K562 (cell line): ENCODE results near the gene SPRR2D. TPM values are rescaled to one million over a fixed set of nuclear protein-coding genes. Genes with fewer than 3 reads are reported as not detected.

Experiments used
- ATAC-seq: fragments of 200-7000 bp; cut with Tn5 transposase; 3 replicates; pipeline ENCODE4 v1.9.1; 2020; ENCODE audit warnings: moderate library complexity
- BruUV-seq: library from RNA; stranded (reverse); fragments of 400-500 nt; replicated peaks from 2 replicates; lab custom pipeline; 2021; lab: Mats Ljungman, UMichigan
- CTCF ChIA-PET: fragments of 300-600 bp; formaldehyde crosslinking; extraction: SDS; loops from one replicate; lab custom pipeline; 2021; ENCODE audit warnings: low intra/inter-chr PET ratio; lab: Yijun Ruan, JAX
- POLR2A ChIA-PET: fragments of 300-600, 350-650 bp; sonication (Branson Sonifier 250); formaldehyde crosslinking; extraction: SDS; loops from one replicate; lab custom pipeline; 2021; ENCODE audit warnings: antibody characterized with exemption, inconsistent platforms; lab: Yijun Ruan, JAX
- DNase-seq, 4 experiments: peaks; one replicate each; pipeline versions ENCODE4 v3.0.0 to v3.0.0-alpha.2; 2011 to 2018; ENCODE audit warnings: low spot score in 3 of 4, mixed read lengths in 3 of 4; ENCODE audit errors: extremely low read depth in 1 of 4
- FAIRE-seq: peaks from 2 replicates; lab custom pipeline; 2011; peaks lifted over from hg19 to GRCh38; lab: Jason Lieb, UNC
- H2AFZ ChIP-seq: 2 replicates; pipeline ENCODE4 v1.6.0; 2011; ENCODE audit warnings: low read depth, low read length, control low read depth, inconsistent platforms
- H3K27ac ChIP-seq: fragments of 200-600 bp; 3 replicates; pipeline ENCODE4 v1.8.0; 2011; ENCODE audit warnings: low read depth, mild to moderate bottlenecking, control low read depth, inconsistent platforms, low read length, moderate library complexity, mixed read lengths; ENCODE audit errors: extremely low read depth
- H3K27me3 ChIP-seq, 2 experiments: fragments of 300-600 bp in 1 of 2; 2 replicates in 1 of 2; 3 replicates in 1 of 2; pipeline versions ENCODE4 v1.6.0 to v1.8.0; 2011; ENCODE audit warnings: inconsistent platforms in 2 of 2, low read length in 2 of 2, mild to moderate bottlenecking in 1 of 2, mixed read lengths in 1 of 2, moderate library complexity in 1 of 2; ENCODE audit not compliant: control insufficient read depth in 2 of 2, insufficient read depth in 2 of 2
- H3K36me3 ChIP-seq: fragments of 300-600 bp; 3 replicates; pipeline ENCODE4 v1.8.0; 2011; ENCODE audit warnings: mild to moderate bottlenecking, low read length, inconsistent platforms; ENCODE audit not compliant: control insufficient read depth, insufficient read depth
- H3K4me1 ChIP-seq, 2 experiments: fragments of 200-600 bp in 1 of 2; replicated peaks in 1 of 2; 2 replicates in 1 of 2; 3 replicates in 1 of 2; pipeline versions ENCODE4 v1.5.1 to v1.8.0; 2011; ENCODE audit warnings: inconsistent platforms in 2 of 2, low read length in 2 of 2, mild to moderate bottlenecking in 1 of 2, mixed read lengths in 1 of 2, moderate library complexity in 1 of 2; ENCODE audit not compliant: control insufficient read depth in 2 of 2, insufficient read depth in 2 of 2
- H3K4me2 ChIP-seq: 2 replicates; pipeline ENCODE4 v1.6.1; 2011; ENCODE audit warnings: low read length, control low read depth, inconsistent platforms, mixed read lengths; ENCODE audit not compliant: insufficient read depth
- H3K4me3 ChIP-seq: fragments of 200-600 bp; sonication (generic), shearing (Covaris generic); 2 replicates; pipeline ENCODE4 v1.5.1; 2016; ENCODE audit warnings: control low read depth, inconsistent platforms
- H3K79me2 ChIP-seq: fragments of 200-600 bp; 3 replicates; pipeline ENCODE4 v1.8.0; 2011; ENCODE audit warnings: low read length, inconsistent platforms; ENCODE audit not compliant: control insufficient read depth, insufficient read depth
- H3K9ac ChIP-seq, 2 experiments: 2 replicates each; pipeline versions ENCODE4 v1.6.0 to v1.6.1; 2011; ENCODE audit warnings: low read depth in 2 of 2, low read length in 2 of 2, control low read depth in 1 of 2, inconsistent platforms in 1 of 2, mild to moderate bottlenecking in 1 of 2, mixed read lengths in 1 of 2; ENCODE audit not compliant: insufficient read depth in 1 of 2
- H3K9me1 ChIP-seq: one replicate; pipeline ENCODE4 v1.6.0; 2011; ENCODE audit warnings: inconsistent platforms, mild to moderate bottlenecking, low read length, moderate library complexity; ENCODE audit not compliant: control insufficient read depth, insufficient read depth
- H3K9me3 ChIP-seq: replicated peaks from 2 replicates; pipeline ENCODE4 v1.5.1; 2011; ENCODE audit warnings: low read depth, low read length, inconsistent platforms; ENCODE audit not compliant: control insufficient read depth, insufficient read depth
- H4K20me1 ChIP-seq: replicated peaks from 2 replicates; pipeline ENCODE4 v1.6.1; 2011; ENCODE audit warnings: low read length, inconsistent platforms, mixed read lengths; ENCODE audit not compliant: control insufficient read depth, insufficient read depth
- SIN3A ChIP-seq, 2 experiments: fragments of 150-350 bp in 1 of 2; IDR thresholded peaks; 2 replicates each; pipeline ENCODE4 v1.6.1; 2011 to 2016; ENCODE audit warnings: borderline replicate concordance in 2 of 2, low read depth in 2 of 2, low read length in 2 of 2, mild to moderate bottlenecking in 2 of 2, moderate library complexity in 2 of 2; ENCODE audit not compliant: control insufficient read depth in 1 of 2
- ZBTB2 ChIP-seq: fragments of 450-650 bp; IDR thresholded peaks from 2 replicates; pipeline ENCODE4 v1.6.1; 2016; ENCODE audit warnings: antibody characterized with exemption
- ZNF282 ChIP-seq: sonication (generic); formaldehyde crosslinking; IDR thresholded peaks from 2 replicates; pipeline ENCODE4 v1.8.1; 2023; ENCODE audit warnings: missing genetic modification reagents
- WGBS: fragments of 100-300 bp; shearing (Covaris generic); methylation state at CpG from one replicate; pipeline ENCODE4 v1.1.6; 2016; ENCODE audit warnings: low coverage, mixed read lengths; ENCODE audit not compliant: insufficient coverage; ENCODE audit errors: missing lambda C conversion rate; 5-methylcytosine and 5-hydroxymethylcytosine counted together
- in situ Hi-C: fragments of 300-500 bp; cut with MboI; formaldehyde crosslinking; loops from 4 replicates; pipeline ENCODE4 v1.15.0; 2018; ENCODE audit warnings: inconsistent platforms, mixed read lengths
- intact Hi-C: fragments of 100-400 bp; cut with micrococcal nuclease; formaldehyde crosslinking; loops from 2 replicates; pipeline ENCODE4 v1.14.2; 2022
- polyA plus RNA-seq, 8 experiments: library from polyadenylated mRNA; depleted of rRNA in 4 of 8; stranded (reverse) in 5 of 8; unstranded in 3 of 8; fragments of >200 nt; fragmentation: Nextera tagmentation in 2 of 8; fragmentation: Illumina TruSeq in 1 of 8; extraction: Ambion mirVana in 2 of 8; extraction: Trizol in 1 of 8; gene quantifications; 2 replicates each; pipeline versions ENCODE4 v1.2.1 to v1.2.3, GENCODE V29; 2011 to 2014; ENCODE audit warnings: inconsistent platforms in 1 of 8, missing spikeins in 1 of 8
- total RNA-seq, 7 experiments: library from RNA; depleted of rRNA in 6 of 7; stranded (reverse); fragments of >200 nt in 6 of 7; fragmentation: Illumina TruSeq in 2 of 7; extraction: Trizol in 2 of 7; gene quantifications; 2 replicates each; pipeline versions ENCODE4 v1.2.1 to v1.2.3, GENCODE V29; 2011 to 2021; ENCODE audit warnings: low replicate concordance in 1 of 7

SPRR2D gene
- total and polyA plus RNA-seq, 9 of the 15 experiments (the other 6 are each of a cell fraction or from before 2014, with no cell fraction given) = 0.91 to 5.1 (median 3.2) TPM; not detected in 1

- TF ChIP-seq ZNF282 (no peak), SIN3A (IDR thresholded peaks at IDR 0.05; ENCODE audit: borderline replicate concordance in 2 of 2, control insufficient read depth in 1 of 2, low read depth in 2 of 2, low read length in 2 of 2) (no peak), ZBTB2 (no peak)
- Histone ChIP-seq H3K79me2 (no peaks in the 10 kb centered on the region), H3K36me3 (no peaks in the 10 kb centered on the region), H4K20me1 (no peaks in the 10 kb centered on the region), H2AFZ (no peak overlapping the region), H3K27ac (no peak overlapping the region), H3K9ac (no peak overlapping the region), H3K9me3 (no peaks in the 10 kb centered on the region), H3K27me3 (no peaks in the 10 kb centered on the region), H3K9me1 (no peaks in the 10 kb centered on the region), H3K4me2 (no peak overlapping the region), H3K4me1 (no peaks in the 10 kb centered on the region), H3K4me3 (no peak overlapping the region)
- ATAC-seq (no peak), FAIRE-seq (no peak), DNase-seq (no peak)
- intact Hi-C loops (no loop called here), in situ Hi-C loops (no loop called here)
- POLR2A ChIA-PET = no interaction called here
- BruUV-seq = no TSS peak
- CTCF ChIA-PET = no interaction called here
- 53% methylated on average over 3 of the region's 3 CpGs for WGBS
Measured at GRCh38 chr1:153081736-153082135, 40.8 kb upstream of the SPRR2D start.
